ENCODE results near the gene ASNSD1. TPM values are rescaled to one million over a fixed set of nuclear protein-coding genes. Genes with fewer than 3 reads are reported as not detected.
A peak's percentile ranks its signal among the peaks of the same experiment; 100 is the strongest.

Gene ASNSD1
- total RNA-seq: 40.3 TPM

GRCh38 chr2:189661148-189661956, at the start of gene ASNSD1:
ASNSD1 (plus strand) TSS chr2:189661459; CDS start chr2:189666133, 4,674 bp downstream.
- ATAC-seq (peak; percentile 99), DNase-seq (ENCODE audit: low spot score) (peak; percentile 99)
- intact Hi-C loops (cut with DNase I): no loop called here

DNA sequence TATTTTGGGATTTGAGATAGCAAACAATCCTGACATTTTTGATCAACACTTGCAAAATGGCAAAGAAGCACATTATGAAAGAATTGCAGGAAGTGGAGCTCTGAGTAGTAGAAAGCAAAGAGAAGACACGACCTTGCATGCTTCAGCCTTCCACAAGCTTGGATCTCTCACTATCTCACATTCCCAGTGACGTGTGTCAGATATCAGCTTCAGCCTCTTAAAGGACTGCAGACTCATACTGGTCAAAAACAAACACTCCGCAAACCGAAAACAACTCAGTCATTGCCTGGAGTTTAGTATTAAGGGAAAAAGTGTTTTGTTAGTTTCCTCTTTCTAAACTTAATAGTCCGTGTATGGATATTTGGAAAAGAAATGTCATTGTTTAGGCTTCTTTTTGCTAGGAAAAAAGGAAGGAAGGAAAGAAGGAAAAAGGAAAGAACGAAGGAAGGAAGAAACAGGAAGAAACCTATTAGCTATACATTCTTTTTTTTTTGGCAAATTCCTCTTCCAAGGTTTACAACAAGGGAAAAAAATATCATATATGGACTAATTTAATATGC, 48.1 kb upstream of the ASNSD1 start:
- no peak for DNase-seq (ENCODE audit: low spot score)
- intact Hi-C loops (cut with DNase I): no loop called here
- peak; percentile 87 for ATAC-seq

- ATAC-seq (peak; percentile 76), DNase-seq (ENCODE audit: low spot score) (no peak)
- intact Hi-C loops (cut with DNase I): no loop called here
These were observed 47.4 kb upstream of the ASNSD1 start for GRCh38 chr2:189613650-189614420.

GRCh38 chr2:189614585-189614984, 46.7 kb upstream of the ASNSD1 start:
- intact Hi-C loops (cut with DNase I): no loop called here
- ATAC-seq: no peak
- no peak for DNase-seq (ENCODE audit: low spot score)

DNA sequence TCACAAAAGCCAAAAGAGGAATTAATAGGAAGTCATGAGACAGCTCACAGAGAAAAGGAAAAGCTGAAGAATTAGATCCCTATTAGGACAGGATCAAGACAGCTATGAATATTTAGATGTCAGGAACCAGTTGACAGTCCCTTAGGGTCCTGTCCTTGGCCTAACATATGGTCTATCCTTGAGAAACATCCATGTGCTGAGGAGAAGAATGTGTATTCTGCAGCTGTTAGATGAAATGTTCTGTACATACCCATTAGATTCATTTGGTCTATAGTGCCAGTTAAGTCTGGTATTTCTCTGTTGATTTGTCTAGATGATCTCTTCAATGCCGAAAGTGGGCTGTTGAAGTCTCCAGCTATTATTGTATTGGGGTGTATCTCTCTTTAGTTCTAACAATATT, 43.1 kb upstream of the ASNSD1 start:
- no peak for DNase-seq (ENCODE audit: low spot score)
- ATAC-seq: no peak
- intact Hi-C loops (cut with DNase I): no loop called here

DNA sequence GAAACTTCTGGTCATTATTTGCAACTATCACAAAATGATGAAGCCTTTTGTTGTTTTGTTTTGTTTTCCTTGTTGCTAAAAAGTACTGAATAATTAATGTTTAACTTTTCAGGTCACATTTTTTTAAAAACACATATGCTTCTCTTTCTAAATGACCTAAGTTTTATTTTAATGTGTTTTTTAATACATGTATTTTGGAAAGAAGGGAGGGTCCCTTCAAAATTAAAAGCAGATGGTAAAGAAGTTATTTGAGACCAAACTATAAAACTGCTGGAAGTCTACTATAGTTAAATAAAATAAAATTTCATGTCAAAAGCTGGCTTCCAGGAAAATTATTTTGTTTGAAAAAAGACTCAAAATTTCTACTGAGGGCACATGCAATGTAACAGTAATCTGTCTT, 39.5 kb upstream of the ASNSD1 start:
- ATAC-seq: no peak
- intact Hi-C loops (cut with DNase I): no loop called here
- DNase-seq (ENCODE audit: low spot score): no peak

GRCh38 chr2:189623049-189623448, 38.2 kb upstream of the ASNSD1 start:
- intact Hi-C loops (cut with DNase I): no loop called here
- DNase-seq (ENCODE audit: low spot score) (no peak), ATAC-seq (no peak)

GRCh38 chr2:189624648-189625355, 36.5 kb upstream of the ASNSD1 start:
- intact Hi-C loops (cut with DNase I): no loop called here
- ATAC-seq (no peak), DNase-seq (ENCODE audit: low spot score) (no peak)

GRCh38 chr2:189625636-189626035, 35.6 kb upstream of the ASNSD1 start:
- intact Hi-C loops (cut with DNase I): no loop called here
- DNase-seq (ENCODE audit: low spot score) (no peak), ATAC-seq (no peak)

DNA sequence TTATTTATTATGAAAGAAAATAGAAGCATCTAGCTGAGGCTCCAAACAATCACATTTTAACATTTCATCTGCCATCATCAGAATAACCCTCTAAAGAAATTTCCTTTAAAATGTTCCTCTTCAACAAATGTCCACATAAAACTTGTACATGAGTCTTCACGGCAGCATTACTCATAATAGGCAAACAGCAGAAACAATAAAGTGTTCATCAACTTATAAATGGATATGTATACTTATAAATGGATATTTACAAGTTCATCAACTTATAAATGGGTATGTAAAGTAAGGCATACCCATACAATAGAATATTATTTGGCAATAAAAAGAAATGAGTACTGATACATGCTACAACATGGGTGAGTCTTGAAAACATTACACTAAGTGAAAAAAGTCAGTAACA, 33.5 kb upstream of the ASNSD1 start:
- DNase-seq (ENCODE audit: low spot score) (no peak), ATAC-seq (no peak)
- intact Hi-C loops (cut with DNase I): no loop called here

DNA sequence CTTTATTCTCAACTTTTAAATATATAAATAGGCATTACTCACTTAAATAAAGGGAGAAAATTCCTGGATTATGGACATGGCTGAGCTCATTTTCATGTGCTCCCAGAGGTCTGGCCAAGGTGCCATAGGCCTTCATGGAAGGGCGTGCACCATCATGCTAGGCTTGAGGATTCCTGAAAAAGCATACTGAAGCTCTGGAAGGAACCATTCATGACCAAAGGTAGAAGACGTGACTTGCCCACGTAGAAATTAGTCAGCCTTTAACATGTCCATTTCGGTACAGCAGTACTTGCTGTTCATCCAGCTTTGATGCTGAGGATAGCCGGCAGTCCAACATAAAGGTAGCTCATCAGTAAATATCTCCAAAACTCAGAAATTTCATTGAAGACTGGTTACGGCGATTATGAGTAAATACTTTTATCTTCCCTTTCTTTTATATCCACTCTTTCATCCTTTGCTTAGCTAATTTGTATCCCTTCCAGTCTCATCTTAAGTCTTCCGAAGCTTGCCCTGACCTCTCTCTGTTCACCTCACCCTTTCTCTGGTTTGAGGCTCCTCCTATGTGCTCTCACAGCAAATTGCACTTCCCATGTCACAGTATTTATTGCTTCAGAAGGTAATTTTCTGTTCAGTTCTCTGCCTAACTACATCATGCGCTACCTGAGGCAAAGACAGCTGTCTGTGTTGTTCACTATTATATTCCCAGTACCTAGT, 32.3 kb upstream of the ASNSD1 start:
- intact Hi-C loops (cut with DNase I): no loop called here
- ATAC-seq (peak; percentile 74), DNase-seq (ENCODE audit: low spot score) (no peak)

DNA sequence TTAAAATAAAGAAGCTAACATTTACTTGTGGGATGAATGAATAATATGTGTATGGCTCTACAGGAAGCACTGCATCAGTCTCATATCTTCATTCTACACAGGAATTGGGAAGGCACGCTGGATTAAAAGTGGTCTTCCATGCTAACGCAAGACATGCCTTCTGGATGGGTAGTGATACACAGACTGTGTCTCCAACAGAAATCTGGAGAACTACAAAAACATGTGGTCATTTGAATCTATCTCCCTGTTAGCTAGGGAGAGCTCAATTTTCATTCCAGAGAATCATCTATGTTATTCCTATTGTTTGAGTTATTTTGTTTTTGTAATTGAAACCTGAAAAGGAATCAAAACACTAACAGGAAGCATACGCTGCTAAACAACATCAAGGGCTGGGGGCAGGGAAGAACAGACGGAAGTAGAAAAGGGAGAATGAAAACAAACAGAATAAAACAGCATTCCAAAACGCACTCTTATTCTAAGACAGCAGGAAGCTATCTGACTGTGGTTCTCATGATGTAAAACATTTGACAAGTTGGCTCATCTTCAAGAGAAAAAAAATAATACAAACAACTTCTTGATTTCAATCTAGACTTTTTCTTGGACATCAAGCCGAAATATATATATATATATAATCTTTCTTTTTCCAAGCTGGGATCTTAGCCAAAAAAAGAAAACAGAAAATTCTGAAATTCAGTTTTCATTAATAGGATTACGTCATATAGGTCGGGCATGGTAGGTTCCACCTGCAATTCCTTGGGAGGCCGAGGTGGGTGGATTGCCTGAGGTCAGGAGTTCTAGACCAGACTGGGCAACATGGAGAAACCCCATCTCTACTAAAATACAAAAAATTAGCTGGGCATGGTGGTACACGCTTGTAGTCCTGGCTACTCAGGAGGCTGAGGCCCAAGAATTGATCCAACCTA, 31.5 kb upstream of the ASNSD1 start:
- no peak for DNase-seq (ENCODE audit: low spot score)
- ATAC-seq: peak; percentile 38
- intact Hi-C loops (cut with DNase I): no loop called here

DNA sequence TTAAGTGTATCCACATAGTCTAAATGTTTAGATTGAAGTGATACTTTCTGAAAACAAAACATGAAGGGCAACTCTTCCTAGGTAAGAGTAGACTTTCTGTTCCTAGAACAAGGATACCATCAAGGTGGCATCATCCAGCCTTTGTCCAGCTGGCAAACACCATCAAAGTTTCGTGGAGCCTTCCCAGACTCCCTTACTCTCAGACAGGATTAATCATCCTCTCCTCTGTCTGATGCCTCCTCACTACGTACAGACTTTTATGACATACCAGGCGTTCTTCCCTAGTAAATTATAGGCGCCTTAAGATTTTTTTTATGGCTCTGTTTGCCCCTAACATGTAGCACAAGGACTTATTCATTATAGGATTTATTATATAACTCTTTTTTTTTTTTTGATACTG, 29.4 kb upstream of the ASNSD1 start:
- ATAC-seq: no peak
- intact Hi-C loops (cut with DNase I): no loop called here

DNA sequence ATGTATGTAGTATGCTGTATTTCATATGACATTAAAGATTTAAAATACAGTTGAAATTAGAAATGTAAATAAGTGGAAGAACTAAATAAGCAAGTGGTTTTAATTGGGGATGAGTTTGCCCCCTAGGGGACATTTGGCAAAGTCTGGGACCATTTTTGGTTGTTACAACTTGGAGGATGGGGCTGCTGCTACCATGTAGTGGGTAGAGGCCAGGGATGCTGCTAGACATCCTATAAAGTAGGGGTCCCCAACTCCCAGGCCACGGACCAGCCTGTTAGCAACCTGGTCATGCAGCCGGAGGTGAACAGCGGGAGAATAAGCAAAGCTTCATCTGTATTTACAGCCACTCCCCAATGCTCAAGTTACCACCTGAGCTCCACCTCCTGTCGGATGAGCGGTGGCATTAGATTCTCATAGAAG, 27.9 kb upstream of the ASNSD1 start:
- intact Hi-C loops (cut with DNase I): no loop called here

More for the DNA sequence above, 29.4 kb upstream of the ASNSD1 start:
- DNase-seq (ENCODE audit: low spot score): no peak

DNA sequence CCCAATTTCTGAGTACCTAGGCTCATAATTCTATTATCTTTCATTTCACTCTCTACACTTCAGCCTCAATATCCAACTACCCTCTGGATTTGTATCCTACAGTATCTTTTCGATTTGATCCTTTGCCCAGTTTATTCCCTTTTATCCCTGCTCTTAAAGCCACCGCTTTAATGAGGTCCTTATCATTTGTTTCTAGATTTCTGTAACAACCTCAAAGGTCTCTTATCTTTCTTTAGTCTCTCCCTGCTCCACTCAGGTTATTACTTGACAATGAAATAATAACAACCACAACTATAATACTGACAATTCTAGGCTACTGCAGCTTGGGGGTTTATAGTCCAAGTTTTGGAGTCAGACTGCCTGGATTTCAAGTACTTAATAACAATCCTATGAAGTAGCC, 25.9 kb upstream of the ASNSD1 start:
- ATAC-seq (no peak), DNase-seq (ENCODE audit: low spot score) (no peak)
- intact Hi-C loops (cut with DNase I): no loop called here

More for the DNA sequence above, 27.9 kb upstream of the ASNSD1 start:
- no peak for DNase-seq (ENCODE audit: low spot score)
- no peak for ATAC-seq

DNA sequence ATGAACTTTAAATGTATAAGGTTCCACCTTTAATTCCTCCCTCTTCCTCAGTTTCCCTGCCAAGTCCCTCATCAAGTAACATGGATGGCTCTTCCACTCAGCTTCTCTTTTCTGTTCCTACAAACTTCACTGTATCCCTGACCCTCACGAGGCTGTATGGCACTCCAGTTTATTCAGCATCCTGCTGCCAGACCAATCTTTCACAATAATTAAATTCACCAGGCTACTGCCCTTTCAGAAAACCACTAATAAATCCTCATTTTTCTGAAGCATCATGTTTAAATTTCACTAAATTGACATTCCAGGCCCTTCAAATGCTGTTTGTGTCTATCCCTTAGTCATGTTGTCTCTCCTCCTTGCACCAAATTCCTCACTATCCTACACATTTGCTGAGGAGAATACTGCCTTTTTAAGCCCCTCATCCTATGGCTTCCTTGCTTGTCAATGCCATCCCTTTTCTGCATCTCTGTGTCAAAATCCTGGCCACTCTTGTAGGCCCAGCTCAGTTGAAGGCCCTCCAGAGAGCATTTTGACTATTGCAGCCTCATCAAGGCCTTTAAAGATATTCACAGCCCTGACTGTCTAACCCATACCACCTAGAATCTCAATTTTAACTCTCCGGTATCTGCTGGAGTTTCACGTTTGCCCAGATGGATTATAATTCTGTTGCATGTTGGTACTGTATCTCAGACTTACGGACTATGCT, 22.8 kb upstream of the ASNSD1 start:
- intact Hi-C loops (cut with DNase I): no loop called here
- ATAC-seq (no peak), DNase-seq (ENCODE audit: low spot score) (no peak)

- no peak for ATAC-seq
- DNase-seq (ENCODE audit: low spot score): no peak
- intact Hi-C loops (cut with DNase I): no loop called here
These were observed 22.2 kb upstream of the ASNSD1 start for GRCh38 chr2:189639007-189639609.

Data from sciatic nerve (tissue), 2 donors.